ENCODE measurements around the gene HIF3A. TPM values are rescaled to one million over a fixed set of nuclear protein-coding genes. Genes with fewer than 3 reads are reported as not detected.
A peak's percentile ranks its signal among the peaks of the same experiment; 100 is the strongest.

Gene HIF3A
- polyA plus RNA-seq, 1 donor: 165 TPM

DNA sequence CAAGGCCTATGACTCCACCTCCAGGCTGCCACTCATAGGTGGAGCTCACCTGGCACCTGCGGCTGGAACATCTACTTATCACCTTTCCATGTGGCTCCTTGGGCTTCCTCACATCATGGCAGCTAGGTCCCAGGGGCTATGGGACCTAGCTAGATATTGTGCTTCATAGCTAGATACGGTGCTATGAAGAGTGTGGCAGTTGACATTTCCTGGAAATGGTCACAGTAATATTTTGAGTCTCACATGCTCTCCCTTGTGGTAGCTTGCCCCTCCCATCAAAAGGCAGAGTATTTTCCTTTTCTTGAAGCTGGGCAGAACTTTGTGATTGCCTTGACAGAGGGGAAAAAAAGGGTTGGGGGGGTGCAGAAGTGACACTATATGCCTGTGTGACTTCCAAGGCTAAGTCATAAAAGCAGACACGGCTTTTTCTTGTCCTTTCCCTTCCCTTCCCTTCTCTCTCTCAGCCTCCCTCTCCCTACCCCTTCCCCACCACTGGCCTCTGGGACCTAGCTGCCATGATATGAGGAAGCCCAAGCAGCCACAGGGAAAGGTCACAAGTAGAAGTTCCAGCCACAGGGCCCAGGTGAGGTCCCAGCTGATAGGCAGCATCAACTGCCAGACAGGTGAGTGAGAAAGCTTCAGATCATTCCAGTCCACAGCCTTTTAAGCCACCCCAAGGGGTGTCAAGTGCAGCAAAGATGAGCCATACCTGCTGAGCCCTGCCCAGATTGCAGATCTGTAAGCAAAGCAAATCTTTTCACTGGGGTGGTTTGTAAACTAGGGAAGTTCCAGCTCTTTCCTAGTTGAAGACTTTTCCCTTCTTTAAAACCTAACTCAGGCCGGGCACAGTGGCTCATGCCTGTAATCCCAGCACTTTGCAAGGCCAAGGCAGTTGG lies 6.9 kb upstream of the HIF3A start:
- no CpG with 5 or more reads among the region's 4 CpGs for WGBS (ENCODE audit: insufficient coverage, low lambda C conversion rate)
- Histone ChIP-seq H3K36me3 (ENCODE audit: control insufficient read depth, insufficient read depth, low read length) (no peaks in the 10 kb centered on the region), H3K27me3 (ENCODE audit: control insufficient read depth, insufficient read depth, low read length) (no peaks in the 10 kb centered on the region), H3K9me3 (ENCODE audit: control insufficient read depth, low read depth, low read length) (peaks cover 7% of the 10 kb centered on the region), H3K27ac (ENCODE audit: low read length) (peak overlapping the region; percentile 91), H3K4me1 (ENCODE audit: control insufficient read depth, insufficient read depth, low read length) (peaks cover 11% of the 10 kb centered on the region), H3K4me3 (ENCODE audit: low read length) (no peak overlapping the region)
- DNase-seq: no peak

GRCh38 chr19:46291829-46292228 lies 5.0 kb upstream of the HIF3A start:
- H3K4me3 ChIP-seq (ENCODE audit: low read length): no peak overlapping the region
- DNase-seq: no peak
- peaks cover 21% of the 10 kb centered on the region for H3K4me1 ChIP-seq (ENCODE audit: control insufficient read depth, insufficient read depth, low read length)
- H3K9me3 ChIP-seq (ENCODE audit: control insufficient read depth, low read depth, low read length): peaks cover 7% of the 10 kb centered on the region
- H3K27me3 ChIP-seq (ENCODE audit: control insufficient read depth, insufficient read depth, low read length): no peaks in the 10 kb centered on the region
- H3K27ac ChIP-seq (ENCODE audit: low read length): no peak overlapping the region
- H3K36me3 ChIP-seq (ENCODE audit: control insufficient read depth, insufficient read depth, low read length): no peaks in the 10 kb centered on the region

DNA sequence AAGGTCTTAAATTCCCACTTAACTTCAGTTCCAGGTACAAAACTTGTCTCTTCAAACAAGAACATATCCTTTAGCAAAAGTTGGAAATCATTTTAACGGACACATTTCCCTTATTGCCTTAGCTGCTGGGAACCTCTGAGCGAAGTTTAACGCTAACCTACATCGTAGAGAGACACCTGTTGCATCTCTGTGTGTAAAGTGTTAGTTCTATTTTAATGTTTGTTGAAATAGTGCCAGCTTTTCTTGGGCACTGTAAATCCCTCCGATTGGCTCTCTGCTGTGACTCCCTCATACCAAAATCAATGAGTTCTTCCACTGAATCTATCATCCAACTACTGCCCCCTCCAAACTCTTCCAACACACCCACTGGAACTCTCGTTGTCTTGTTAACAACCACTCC lies 2.3 kb upstream of the HIF3A start:
- WGBS (ENCODE audit: insufficient coverage, low lambda C conversion rate): 83% methylated on average over 2 of the region's 6 CpGs
- H3K9me3 ChIP-seq (ENCODE audit: control insufficient read depth, low read depth, low read length): peaks cover 7% of the 10 kb centered on the region

DNA sequence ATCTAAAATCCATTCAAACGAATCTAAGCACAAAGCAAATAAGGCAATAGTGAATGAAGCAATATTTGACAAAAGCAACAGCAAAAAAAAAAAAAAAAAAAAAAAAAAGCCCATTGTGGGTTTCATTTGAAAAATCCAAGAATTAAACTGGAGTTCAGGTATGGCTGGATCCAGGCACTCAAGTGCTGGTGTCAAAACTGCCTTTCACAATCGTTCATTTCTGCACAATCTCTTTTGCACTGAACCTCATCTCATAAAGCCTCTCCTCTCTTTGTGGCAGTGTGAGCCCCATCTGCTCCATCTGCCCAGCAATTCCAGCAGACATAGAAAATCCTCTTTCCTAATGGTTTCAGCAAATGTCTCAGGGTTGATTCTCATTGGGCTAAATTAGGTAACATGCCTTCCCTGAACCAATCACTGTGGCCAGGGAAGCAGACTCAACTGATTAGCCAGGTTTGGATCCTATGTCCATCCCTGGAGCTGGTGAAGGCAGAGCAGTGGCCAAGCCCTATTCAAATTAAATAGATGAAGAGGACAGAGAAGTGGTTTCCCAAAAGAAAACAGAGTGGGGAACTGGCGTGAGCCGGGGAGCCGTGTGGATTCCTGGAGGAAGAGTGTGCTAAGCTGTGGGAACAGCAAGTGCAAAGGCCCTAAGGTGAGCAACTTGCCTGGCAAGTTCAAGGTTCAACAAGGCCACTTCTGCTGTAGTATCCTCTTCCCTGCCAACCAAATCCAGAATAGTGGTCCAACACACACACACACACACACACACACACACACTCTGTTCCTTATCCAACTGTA lies 1.2 kb upstream of the HIF3A start:
- H3K27ac ChIP-seq (ENCODE audit: low read length): peak overlapping the region; percentile 99
- 90% methylated on average over 2 of the region's 5 CpGs for WGBS (ENCODE audit: insufficient coverage, low lambda C conversion rate)

More for the DNA sequence above, 2.3 kb upstream of the HIF3A start:
- Histone ChIP-seq H3K36me3 (ENCODE audit: control insufficient read depth, insufficient read depth, low read length) (no peaks in the 10 kb centered on the region), H3K4me3 (ENCODE audit: low read length) (no peak overlapping the region), H3K4me1 (ENCODE audit: control insufficient read depth, insufficient read depth, low read length) (peaks cover 32% of the 10 kb centered on the region), H3K27me3 (ENCODE audit: control insufficient read depth, insufficient read depth, low read length) (no peaks in the 10 kb centered on the region), H3K27ac (ENCODE audit: low read length) (no peak overlapping the region)
- no peak for DNase-seq

GRCh38 chr19:46296202-46296480 lies 701 bp upstream of the HIF3A start:
- Histone ChIP-seq H3K4me1 (ENCODE audit: control insufficient read depth, insufficient read depth, low read length) (peaks cover 46% of the 10 kb centered on the region), H3K9me3 (ENCODE audit: control insufficient read depth, low read depth, low read length) (no peaks in the 10 kb centered on the region), H3K27me3 (ENCODE audit: control insufficient read depth, insufficient read depth, low read length) (no peaks in the 10 kb centered on the region), H3K4me3 (ENCODE audit: low read length) (no peak overlapping the region), H3K36me3 (ENCODE audit: control insufficient read depth, insufficient read depth, low read length) (no peaks in the 10 kb centered on the region), H3K27ac (ENCODE audit: low read length) (peak overlapping the region; percentile 99)
- DNase-seq: peak in 1 of 2 donors; percentile 80
- 17% methylated on average over 1 of the region's 3 CpGs for WGBS (ENCODE audit: insufficient coverage, low lambda C conversion rate)

More for the DNA sequence above, 1.2 kb upstream of the HIF3A start:
- Histone ChIP-seq H3K9me3 (ENCODE audit: control insufficient read depth, low read depth, low read length) (no peaks in the 10 kb centered on the region), H3K4me1 (ENCODE audit: control insufficient read depth, insufficient read depth, low read length) (peaks cover 40% of the 10 kb centered on the region), H3K27me3 (ENCODE audit: control insufficient read depth, insufficient read depth, low read length) (no peaks in the 10 kb centered on the region), H3K36me3 (ENCODE audit: control insufficient read depth, insufficient read depth, low read length) (no peaks in the 10 kb centered on the region), H3K4me3 (ENCODE audit: low read length) (no peak overlapping the region)
- no peak for DNase-seq

GRCh38 chr19:46297700-46298478 lies 1.0 kb downstream of the HIF3A start:
- 20% methylated on average over 1 of the region's 19 CpGs for WGBS (ENCODE audit: insufficient coverage, low lambda C conversion rate)
- peak in 1 of 2 donors; percentile 79 for DNase-seq
- H3K36me3 ChIP-seq (ENCODE audit: control insufficient read depth, insufficient read depth, low read length): no peaks in the 10 kb centered on the region
- H3K27me3 ChIP-seq (ENCODE audit: control insufficient read depth, insufficient read depth, low read length): no peaks in the 10 kb centered on the region
- peak overlapping the region; percentile 83 for H3K4me3 ChIP-seq (ENCODE audit: low read length)
- peak overlapping the region; percentile 99 for H3K27ac ChIP-seq (ENCODE audit: low read length)
- no peaks in the 10 kb centered on the region for H3K9me3 ChIP-seq (ENCODE audit: control insufficient read depth, low read depth, low read length)
- H3K4me1 ChIP-seq (ENCODE audit: control insufficient read depth, insufficient read depth, low read length): peaks cover 60% of the 10 kb centered on the region

- H3K27ac ChIP-seq (ENCODE audit: low read length): peak overlapping the region; percentile 99
- DNase-seq: no peak
- peak overlapping the region; percentile 83 for H3K4me3 ChIP-seq (ENCODE audit: low read length)
- peaks cover 1% of the 10 kb centered on the region for H3K9me3 ChIP-seq (ENCODE audit: control insufficient read depth, low read depth, low read length)
- WGBS (ENCODE audit: insufficient coverage, low lambda C conversion rate): no CpG with 5 or more reads among the region's 7 CpGs
- peaks cover 66% of the 10 kb centered on the region for H3K4me1 ChIP-seq (ENCODE audit: control insufficient read depth, insufficient read depth, low read length)
- no peaks in the 10 kb centered on the region for H3K36me3 ChIP-seq (ENCODE audit: control insufficient read depth, insufficient read depth, low read length)
- H3K27me3 ChIP-seq (ENCODE audit: control insufficient read depth, insufficient read depth, low read length): no peaks in the 10 kb centered on the region
These were observed 1.7 kb downstream of the HIF3A start for GRCh38 chr19:46298479-46299003.

DNA sequence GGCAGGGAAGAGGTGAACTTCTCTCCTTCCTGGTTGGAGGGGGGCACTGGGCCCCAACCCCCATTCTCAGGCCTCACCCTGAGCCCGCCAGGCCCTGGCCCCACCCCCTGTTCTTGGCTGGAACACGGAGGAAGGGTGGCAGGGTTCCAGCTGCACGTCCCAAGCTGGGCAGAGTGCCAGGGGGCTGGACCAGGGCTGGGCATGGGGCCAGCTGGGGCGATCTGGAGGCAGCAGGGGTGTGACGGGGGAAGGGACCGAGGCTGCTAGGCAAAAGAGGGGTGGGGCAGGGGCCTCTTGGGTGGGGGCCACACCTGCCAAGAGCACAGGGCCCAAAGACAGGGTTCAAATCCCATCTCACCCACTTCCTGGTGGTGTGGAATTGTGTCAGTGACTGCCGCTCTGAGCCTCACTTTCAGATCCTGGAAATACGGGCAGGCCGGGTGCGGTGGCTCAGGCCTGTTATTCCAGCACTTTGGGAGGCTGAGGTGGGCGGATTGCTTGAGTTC lies 2.2 kb downstream of the HIF3A start:
- Histone ChIP-seq H3K4me3 (ENCODE audit: low read length) (peak overlapping the region; percentile 83), H3K36me3 (ENCODE audit: control insufficient read depth, insufficient read depth, low read length) (no peaks in the 10 kb centered on the region), H3K27ac (ENCODE audit: low read length) (peak overlapping the region; percentile 99), H3K9me3 (ENCODE audit: control insufficient read depth, low read depth, low read length) (peaks cover 6% of the 10 kb centered on the region), H3K27me3 (ENCODE audit: control insufficient read depth, insufficient read depth, low read length) (no peaks in the 10 kb centered on the region), H3K4me1 (ENCODE audit: control insufficient read depth, insufficient read depth, low read length) (peaks cover 69% of the 10 kb centered on the region)
- peak; percentile 98 to 100 for DNase-seq
- WGBS (ENCODE audit: insufficient coverage, low lambda C conversion rate): no CpG with 5 or more reads among the region's 11 CpGs

GRCh38 chr19:46299695-46300094 lies 2.9 kb downstream of the HIF3A start:
- Histone ChIP-seq H3K4me3 (ENCODE audit: low read length) (peak overlapping the region; percentile 23), H3K36me3 (ENCODE audit: control insufficient read depth, insufficient read depth, low read length) (peaks cover 6% of the 10 kb centered on the region), H3K27me3 (ENCODE audit: control insufficient read depth, insufficient read depth, low read length) (no peaks in the 10 kb centered on the region), H3K27ac (ENCODE audit: low read length) (peak overlapping the region; percentile 99), H3K9me3 (ENCODE audit: control insufficient read depth, low read depth, low read length) (peaks cover 7% of the 10 kb centered on the region), H3K4me1 (ENCODE audit: control insufficient read depth, insufficient read depth, low read length) (peaks cover 74% of the 10 kb centered on the region)
- no CpG with 5 or more reads among the region's 7 CpGs for WGBS (ENCODE audit: insufficient coverage, low lambda C conversion rate)
- DNase-seq: peak in 1 of 2 donors; percentile 36

GRCh38 chr19:46303322-46303690 lies 6.5 kb downstream of the HIF3A start:
- Histone ChIP-seq H3K9me3 (ENCODE audit: control insufficient read depth, low read depth, low read length) (peaks cover 7% of the 10 kb centered on the region), H3K27ac (ENCODE audit: low read length) (peak overlapping the region; percentile 98), H3K4me1 (ENCODE audit: control insufficient read depth, insufficient read depth, low read length) (peaks cover 61% of the 10 kb centered on the region), H3K36me3 (ENCODE audit: control insufficient read depth, insufficient read depth, low read length) (peaks cover 37% of the 10 kb centered on the region), H3K27me3 (ENCODE audit: control insufficient read depth, insufficient read depth, low read length) (no peaks in the 10 kb centered on the region), H3K4me3 (ENCODE audit: low read length) (peak overlapping the region; percentile 51)
- DNase-seq: peak; percentile 94 to 98
- no CpG with 5 or more reads among the region's 10 CpGs for WGBS (ENCODE audit: insufficient coverage, low lambda C conversion rate)

Data from large intestine (tissue), 3 donors.